A673 (cell line): ENCODE results near the gene TREML2.

Source experiments
- CTCF ChIP-seq: fragments of 300-800, 200-600 bp; sonication (generic); conservative IDR thresholded peaks from 2 replicates; pipeline ENCODE4 v1.5.1; 2017; ENCODE audit warnings: low read depth, mild to moderate bottlenecking, antibody characterized with exemption, low read length, moderate library complexity, mixed read lengths
- EZH2 ChIP-seq: fragments of 200-600 bp; sonication (generic); IDR thresholded peaks from 2 replicates; pipeline ENCODE4 v1.6.1; 2017; ENCODE audit warnings: borderline replicate concordance, low read depth, mild to moderate bottlenecking, mixed read lengths, antibody characterized with exemption, low read length; ENCODE audit not compliant: poor library complexity, severe bottlenecking

GRCh38 chr6:41174610-41175009 is 26.3 kb downstream of the TREML2 start:
- TF ChIP-seq CTCF (no peak), EZH2 (no peak)
